Kidney epithelial cell (primary cell): Measurements from ENCODE around the gene BDKRB2. TPM values are rescaled to one million over a fixed set of nuclear protein-coding genes. Genes with fewer than 3 reads are reported as not detected.

Experiments used
- DNase-seq: peaks from one replicate; pipeline ENCODE4 v3.0.0-alpha.2; 2010; ENCODE audit warnings: low read depth
- H3K27me3 ChIP-seq: 2 replicates; pipeline ENCODE4 v1.6.0; 2011; ENCODE audit warnings: low read length; ENCODE audit not compliant: control insufficient read depth, insufficient read depth
- H3K36me3 ChIP-seq: 2 replicates; pipeline ENCODE4 v1.5.1; 2011; ENCODE audit warnings: low read length; ENCODE audit not compliant: control insufficient read depth, insufficient read depth
- H3K4me3 ChIP-seq: 2 replicates; pipeline ENCODE4 v1.5.1; 2011; ENCODE audit warnings: low read depth, mild to moderate bottlenecking, control low read depth, low read length
- CTCF ChIP-seq: IDR thresholded peaks from 2 replicates; pipeline ENCODE4 v1.5.1; 2011; ENCODE audit warnings: mild to moderate bottlenecking, moderate library complexity, low read length, control low read depth, inconsistent platforms; ENCODE audit not compliant: insufficient read depth, poor library complexity, severe bottlenecking
- total RNA-seq: library from RNA; depleted of rRNA; stranded (reverse); fragments of >200 nt; gene quantifications from 2 replicates; pipeline ENCODE4 v1.2.3, GENCODE V29; 2015

The BDKRB2 gene
- total RNA-seq, 1 donor from 2014 or later, result 1.2 TPM

GRCh38 chr14:96160913-96161310, 43.7 kb upstream of the BDKRB2 start:
- TF ChIP-seq CTCF, result no peak
- Histone ChIP-seq H3K36me3 (no peaks in the 10 kb centered on the region), H3K27me3 (no peaks in the 10 kb centered on the region), H3K4me3 (no peak overlapping the region)
- no peak for DNase-seq

- TF ChIP-seq CTCF, result no peak
- no peak for DNase-seq
- Histone ChIP-seq H3K4me3 (no peak overlapping the region), H3K27me3 (no peaks in the 10 kb centered on the region), H3K36me3 (no peaks in the 10 kb centered on the region)
Observed at GRCh38 chr14:96161636-96162035, 43.0 kb upstream of the BDKRB2 start.

GRCh38 chr14:96162265-96162664, 42.4 kb upstream of the BDKRB2 start:
- TF ChIP-seq CTCF, result no peak
- Histone ChIP-seq H3K36me3 (no peaks in the 10 kb centered on the region), H3K27me3 (no peaks in the 10 kb centered on the region), H3K4me3 (no peak overlapping the region)
- no peak for DNase-seq

- H3K4me3 ChIP-seq, result no peak overlapping the region
- H3K27me3 ChIP-seq, result no peaks in the 10 kb centered on the region
- DNase-seq, result no peak
- H3K36me3 ChIP-seq, result no peaks in the 10 kb centered on the region
- no peak for TF ChIP-seq CTCF
Observed at GRCh38 chr14:96162741-96163140, 41.9 kb upstream of the BDKRB2 start.

- Histone ChIP-seq H3K4me3 (no peak overlapping the region), H3K27me3 (no peaks in the 10 kb centered on the region), H3K36me3 (no peaks in the 10 kb centered on the region)
- no peak for DNase-seq
- TF ChIP-seq CTCF, result no peak
Observed at GRCh38 chr14:96164861-96165490, 39.7 kb upstream of the BDKRB2 start.

- H3K4me3 ChIP-seq, result no peak overlapping the region
- H3K36me3 ChIP-seq, result no peaks in the 10 kb centered on the region
- no peaks in the 10 kb centered on the region for H3K27me3 ChIP-seq
- no peak for DNase-seq
- no peak for TF ChIP-seq CTCF
Observed at GRCh38 chr14:96165493-96166436, 38.9 kb upstream of the BDKRB2 start.
